ENCODE data around the gene ARID4B.
A peak's percentile ranks its signal among the peaks of the same experiment; 100 is the strongest.
"Not testable (repeated sequence)": the region's sequence is repeated elsewhere in the genome, so short reads cannot be mapped to it uniquely, and the experiment has no call there.

Gene ARID4B

DNA sequence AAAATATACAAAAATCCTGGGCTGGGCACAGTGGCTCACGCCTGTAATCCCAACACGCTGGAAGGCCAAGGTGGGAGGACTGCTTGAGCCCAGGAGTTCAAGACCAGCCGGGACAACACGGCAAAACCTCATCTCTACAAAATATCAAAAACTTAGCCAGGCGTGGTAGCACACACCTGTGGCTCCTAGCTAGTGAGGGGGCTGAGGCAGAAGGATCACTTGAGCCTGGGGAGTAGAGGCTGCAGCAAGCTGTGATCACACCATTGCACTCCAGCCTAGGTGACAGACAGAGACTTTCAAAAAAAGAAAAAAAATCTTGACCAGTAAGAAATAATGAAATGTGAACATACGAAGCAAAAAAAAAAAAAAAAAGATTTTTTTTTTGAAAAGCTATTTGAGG lies 52.1 kb downstream of the ARID4B start:
- H3K4me1 Mint-ChIP-seq = peaks cover 20% of the 10 kb centered on the region
- H3K27me3 Mint-ChIP-seq (ENCODE audit: low read depth) = no peaks in the 10 kb centered on the region
- no peaks in the 10 kb centered on the region for H3K36me3 Mint-ChIP-seq (ENCODE audit: low read depth)
- no peak overlapping the region for H3K27ac Mint-ChIP-seq
- no peaks in the 10 kb centered on the region for H3K9me3 Mint-ChIP-seq
- H3K4me3 Mint-ChIP-seq = no peak overlapping the region
- TF ChIP-seq, protein P1, sequence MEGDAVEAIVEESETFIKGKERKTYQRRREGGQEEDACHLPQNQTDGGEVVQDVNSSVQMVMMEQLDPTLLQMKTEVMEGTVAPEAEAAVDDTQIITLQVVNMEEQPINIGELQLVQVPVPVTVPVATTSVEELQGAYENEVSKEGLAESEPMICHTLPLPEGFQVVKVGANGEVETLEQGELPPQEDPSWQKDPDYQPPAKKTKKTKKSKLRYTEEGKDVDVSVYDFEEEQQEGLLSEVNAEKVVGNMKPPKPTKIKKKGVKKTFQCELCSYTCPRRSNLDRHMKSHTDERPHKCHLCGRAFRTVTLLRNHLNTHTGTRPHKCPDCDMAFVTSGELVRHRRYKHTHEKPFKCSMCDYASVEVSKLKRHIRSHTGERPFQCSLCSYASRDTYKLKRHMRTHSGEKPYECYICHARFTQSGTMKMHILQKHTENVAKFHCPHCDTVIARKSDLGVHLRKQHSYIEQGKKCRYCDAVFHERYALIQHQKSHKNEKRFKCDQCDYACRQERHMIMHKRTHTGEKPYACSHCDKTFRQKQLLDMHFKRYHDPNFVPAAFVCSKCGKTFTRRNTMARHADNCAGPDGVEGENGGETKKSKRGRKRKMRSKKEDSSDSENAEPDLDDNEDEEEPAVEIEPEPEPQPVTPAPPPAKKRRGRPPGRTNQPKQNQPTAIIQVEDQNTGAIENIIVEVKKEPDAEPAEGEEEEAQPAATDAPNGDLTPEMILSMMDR (IDR thresholded peaks at IDR 0.05; ENCODE audit: unreplicated experiment in 3 of 3) = no peak

DNA sequence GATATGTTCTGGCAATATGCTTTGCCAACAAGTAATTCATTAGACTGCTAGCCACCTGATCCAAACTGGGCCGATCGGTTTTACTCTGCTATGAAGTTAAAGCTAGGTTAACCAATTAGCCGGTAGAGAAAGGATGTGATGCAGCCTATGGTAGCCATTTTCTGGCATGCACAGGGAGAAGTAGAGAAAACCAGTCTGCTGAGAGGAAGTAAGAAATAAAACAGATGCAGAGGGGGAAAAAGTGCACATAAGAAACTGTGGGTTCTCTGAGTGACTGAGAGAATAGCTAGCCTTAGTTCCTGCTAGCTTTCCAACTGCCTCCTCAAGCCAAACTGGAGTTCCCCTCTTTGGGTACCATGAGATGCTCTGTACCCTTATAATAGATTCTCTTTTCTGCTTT lies 52.8 kb downstream of the ARID4B start:
- no peaks in the 10 kb centered on the region for H3K27me3 Mint-ChIP-seq (ENCODE audit: low read depth)

DNA sequence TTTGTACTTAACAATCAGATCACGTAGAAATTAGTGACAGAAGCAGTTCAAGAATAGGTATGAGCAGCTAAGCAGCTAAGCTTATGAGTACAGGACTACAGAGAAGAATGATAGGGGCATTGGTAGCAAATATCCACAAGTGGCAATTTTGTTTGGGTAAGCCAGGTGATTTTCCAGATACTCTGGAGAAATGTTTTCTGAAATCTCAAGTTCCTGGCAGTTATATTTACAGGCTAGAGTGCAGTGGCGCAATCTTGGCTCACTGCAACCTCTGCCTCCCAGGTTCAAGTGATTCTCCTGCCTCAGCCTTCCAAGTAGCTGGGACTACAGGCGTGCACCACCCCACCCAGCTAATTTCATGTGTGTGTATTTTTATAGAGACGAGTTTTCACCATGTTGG lies 55.1 kb downstream of the ARID4B start:
- TF ChIP-seq, protein P1 (IDR thresholded peaks at IDR 0.05; ENCODE audit: unreplicated experiment in 3 of 3) = no peak
- Mint-ChIP-seq H3K36me3 (ENCODE audit: low read depth) (no peaks in the 10 kb centered on the region), H3K27ac (no peak overlapping the region), H3K27me3 (ENCODE audit: low read depth) (no peaks in the 10 kb centered on the region), H3K9me3 (no peaks in the 10 kb centered on the region), H3K4me1 (peaks cover 16% of the 10 kb centered on the region), H3K4me3 (no peak overlapping the region)

More for the DNA sequence above, 52.8 kb downstream of the ARID4B start:
- no peak overlapping the region for H3K4me3 Mint-ChIP-seq
- TF ChIP-seq, protein P1 (IDR thresholded peaks at IDR 0.05; ENCODE audit: unreplicated experiment in 3 of 3) = no peak
- H3K4me1 Mint-ChIP-seq = peaks cover 23% of the 10 kb centered on the region
- H3K9me3 Mint-ChIP-seq = no peaks in the 10 kb centered on the region
- H3K27ac Mint-ChIP-seq = no peak overlapping the region
- H3K36me3 Mint-ChIP-seq (ENCODE audit: low read depth) = no peaks in the 10 kb centered on the region

DNA sequence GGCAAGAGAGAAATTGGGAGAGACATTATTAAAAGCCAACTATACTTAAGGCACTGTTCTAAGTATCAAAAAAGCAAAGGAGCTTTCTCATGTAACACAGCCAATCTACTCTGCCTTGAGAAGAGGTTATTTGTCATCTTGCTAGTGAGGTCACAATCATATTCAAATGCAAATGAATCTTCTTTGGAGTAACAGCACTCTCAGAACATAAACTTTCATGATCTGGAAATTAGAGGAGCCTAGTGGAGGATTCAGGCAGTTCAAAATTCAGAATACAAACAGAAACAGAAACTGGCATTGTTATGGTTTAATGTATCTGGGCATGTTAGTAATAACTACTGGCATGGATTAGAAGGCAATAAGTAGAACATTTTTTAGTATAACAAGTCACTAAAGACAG lies 57.4 kb downstream of the ARID4B start:
- TF ChIP-seq, protein P1 (IDR thresholded peaks at IDR 0.05; ENCODE audit: unreplicated experiment in 3 of 3) = no peak
- no peaks in the 10 kb centered on the region for H3K27me3 Mint-ChIP-seq (ENCODE audit: low read depth)
- peaks cover 23% of the 10 kb centered on the region for H3K4me1 Mint-ChIP-seq
- no peaks in the 10 kb centered on the region for H3K9me3 Mint-ChIP-seq
- peak overlapping the region in 2 of 3 experiments; percentile 3 to 37 for H3K27ac Mint-ChIP-seq
- H3K4me3 Mint-ChIP-seq = no peak overlapping the region
- H3K36me3 Mint-ChIP-seq (ENCODE audit: low read depth) = no peaks in the 10 kb centered on the region

DNA sequence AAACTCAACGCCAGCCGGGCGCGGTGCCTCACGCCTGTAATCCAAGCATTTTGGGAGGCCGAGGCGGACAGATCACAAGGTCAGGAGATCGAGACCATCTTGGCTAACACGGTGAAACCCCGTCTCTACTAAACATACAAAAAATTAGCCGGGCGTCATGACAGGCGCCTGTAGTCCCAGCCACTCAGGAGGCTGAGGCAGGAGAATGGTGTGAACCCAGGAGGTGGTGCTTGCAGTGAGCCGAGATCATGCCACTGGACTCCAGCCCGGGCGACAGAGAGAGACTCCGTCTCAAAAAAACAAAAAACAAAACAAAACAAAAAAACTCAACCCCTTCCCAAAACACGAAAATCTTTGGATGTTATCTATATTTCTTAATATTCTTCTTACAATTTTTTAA lies 58.0 kb downstream of the ARID4B start:
- not testable (repeated sequence) for H3K4me3 Mint-ChIP-seq; H3K27me3 Mint-ChIP-seq (ENCODE audit: low read depth); H3K27ac Mint-ChIP-seq; H3K9me3 Mint-ChIP-seq; H3K36me3 Mint-ChIP-seq (ENCODE audit: low read depth)
- H3K4me1 Mint-ChIP-seq = peaks cover 21% of the 10 kb centered on the region

DNA sequence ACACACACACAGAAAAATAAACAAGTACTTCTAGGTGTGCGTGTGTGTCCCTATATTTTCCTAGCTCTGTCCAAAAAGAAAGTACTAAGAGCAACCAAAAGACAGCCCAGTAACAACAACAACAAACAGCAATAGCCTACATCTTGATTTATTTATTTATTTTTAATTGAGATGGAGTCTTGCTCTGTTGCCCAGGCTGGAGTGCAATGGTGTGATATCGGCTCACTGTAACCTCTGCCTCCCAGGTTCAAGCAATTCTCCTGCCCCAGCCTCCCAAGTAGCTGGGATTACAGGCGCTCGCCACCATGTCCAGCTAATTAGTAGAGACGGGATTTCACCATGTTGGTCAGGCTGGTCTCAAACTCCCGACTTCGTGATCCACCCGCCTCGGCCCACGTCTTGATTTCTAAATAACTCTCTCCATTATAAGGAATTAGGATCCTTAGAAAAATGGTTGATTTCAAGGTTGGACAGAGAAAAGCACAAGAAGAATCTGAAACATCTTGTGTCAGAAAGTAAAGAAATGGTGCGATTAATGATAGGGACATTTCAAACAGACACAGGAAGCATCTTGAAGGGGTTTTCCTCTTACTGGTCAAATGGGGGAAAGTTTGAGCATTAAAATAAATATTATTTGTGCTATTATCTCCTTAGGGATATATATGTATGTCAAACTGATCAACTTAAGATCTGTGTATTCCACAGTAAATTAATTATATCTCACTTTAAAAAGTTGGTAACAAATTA lies 59.4 kb downstream of the ARID4B start:
- TF ChIP-seq, protein P1 (IDR thresholded peaks at IDR 0.05; ENCODE audit: unreplicated experiment in 3 of 3) = no peak
- H3K4me3 Mint-ChIP-seq = no peak overlapping the region
- H3K36me3 Mint-ChIP-seq (ENCODE audit: low read depth) = no peaks in the 10 kb centered on the region
- no peaks in the 10 kb centered on the region for H3K9me3 Mint-ChIP-seq
- H3K27me3 Mint-ChIP-seq (ENCODE audit: low read depth) = no peaks in the 10 kb centered on the region
- no peak overlapping the region for H3K27ac Mint-ChIP-seq
- peaks cover 20% of the 10 kb centered on the region for H3K4me1 Mint-ChIP-seq

All from nephron (organoid).